Effector memory CD8-positive, alpha-beta T cell (primary cell): ENCODE results near the gene TRIM14.
"Not testable (repeated sequence)": the region's sequence is repeated elsewhere in the genome, so short reads cannot be mapped to it uniquely, and the experiment has no call there.

Experiments used
- ATAC-seq: fragments of 150-1000 bp; cut with Tn5 transposase; replicated peaks from 2 replicates; pipeline ENCODE4 v1.10.0; 2021; ENCODE audit warnings: mild to moderate bottlenecking, moderate library complexity
- DNase-seq, 3 experiments: peaks; one replicate each; pipeline ENCODE4 v3.0.0; 2021
- H3K27ac Mint-ChIP-seq, 2 donors: one replicate each; pipeline ENCODE4 v1.8.0; 2022; ENCODE audit warnings: mild to moderate bottlenecking in 2 of 2, mixed read lengths in 2 of 2, moderate library complexity in 2 of 2
- H3K27me3 Mint-ChIP-seq, 2 donors: one replicate each; pipeline ENCODE4 v1.8.0; 2022; ENCODE audit warnings: mixed read lengths in 2 of 2
- H3K36me3 Mint-ChIP-seq: one replicate; pipeline ENCODE4 v1.8.0; 2022; ENCODE audit warnings: mild to moderate bottlenecking, moderate library complexity, mixed read lengths; ENCODE audit not compliant: insufficient read depth
- H3K4me1 Mint-ChIP-seq, 2 donors: one replicate each; pipeline ENCODE4 v1.8.0; 2022; ENCODE audit warnings: low read depth in 2 of 2, mixed read lengths in 2 of 2
- H3K4me3 Mint-ChIP-seq, 2 donors: one replicate each; pipeline ENCODE4 v1.8.0; 2022; ENCODE audit warnings: mild to moderate bottlenecking in 2 of 2, mixed read lengths in 2 of 2, moderate library complexity in 2 of 2
- H3K9me3 Mint-ChIP-seq, 2 donors: one replicate each; pipeline ENCODE4 v1.8.0; 2022; ENCODE audit warnings: mixed read lengths in 2 of 2

Gene TRIM14

DNA sequence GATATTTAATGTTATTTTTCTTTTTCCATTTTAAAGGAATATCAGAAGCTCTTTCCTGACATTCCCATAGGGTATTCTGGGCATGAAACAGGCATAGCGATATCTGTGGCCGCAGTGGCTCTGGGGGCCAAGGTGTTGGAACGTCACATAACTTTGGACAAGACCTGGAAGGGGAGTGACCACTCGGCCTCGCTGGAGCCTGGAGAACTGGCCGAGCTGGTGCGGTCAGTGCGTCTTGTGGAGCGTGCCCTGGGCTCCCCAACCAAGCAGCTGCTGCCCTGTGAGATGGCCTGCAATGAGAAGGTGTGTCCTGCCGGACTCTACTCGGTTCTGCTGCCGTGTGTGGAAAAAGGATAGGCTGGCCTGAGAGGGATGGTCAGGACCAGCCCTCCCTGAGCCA lies 38.2 kb downstream of the TRIM14 start:
- no peak for DNase-seq
- H3K4me1 Mint-ChIP-seq = peaks cover 4 to 21% of the 10 kb centered on the region in 2 donors

DNA sequence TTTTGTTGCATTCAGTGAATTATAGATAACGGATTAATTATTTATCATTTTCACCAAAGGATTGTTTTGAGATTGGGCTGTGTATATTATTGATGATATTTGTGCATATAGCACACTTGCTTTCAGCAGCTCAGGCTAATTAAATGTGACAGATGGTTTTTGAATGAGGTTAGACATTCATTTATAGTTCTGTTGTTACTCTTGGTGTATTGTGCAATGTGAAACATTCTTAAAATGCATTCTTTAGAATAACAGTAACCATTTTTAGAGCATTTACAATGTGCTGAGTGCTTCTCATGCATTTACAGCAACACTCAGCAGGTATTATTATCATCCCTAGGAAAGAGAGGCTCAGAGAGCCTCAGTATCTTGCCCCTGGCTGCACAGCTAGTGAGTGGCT lies 38.7 kb downstream of the TRIM14 start:
- H3K27me3 Mint-ChIP-seq = no peaks in the 10 kb centered on the region
- H3K27ac Mint-ChIP-seq = no peak overlapping the region
- peaks cover 9 to 25% of the 10 kb centered on the region in 2 donors for H3K4me1 Mint-ChIP-seq
- peaks cover 63% of the 10 kb centered on the region for H3K36me3 Mint-ChIP-seq
- no peak for ATAC-seq
- no peak for DNase-seq
- no peak overlapping the region for H3K4me3 Mint-ChIP-seq
- no peaks in the 10 kb centered on the region for H3K9me3 Mint-ChIP-seq

More for the DNA sequence above, 38.2 kb downstream of the TRIM14 start:
- ATAC-seq = no peak
- Mint-ChIP-seq H3K27me3 (no peaks in the 10 kb centered on the region), H3K9me3 (no peaks in the 10 kb centered on the region), H3K36me3 (peaks cover 63% of the 10 kb centered on the region), H3K27ac (peak overlapping the region; percentile 38 to 81), H3K4me3 (no peak overlapping the region)

DNA sequence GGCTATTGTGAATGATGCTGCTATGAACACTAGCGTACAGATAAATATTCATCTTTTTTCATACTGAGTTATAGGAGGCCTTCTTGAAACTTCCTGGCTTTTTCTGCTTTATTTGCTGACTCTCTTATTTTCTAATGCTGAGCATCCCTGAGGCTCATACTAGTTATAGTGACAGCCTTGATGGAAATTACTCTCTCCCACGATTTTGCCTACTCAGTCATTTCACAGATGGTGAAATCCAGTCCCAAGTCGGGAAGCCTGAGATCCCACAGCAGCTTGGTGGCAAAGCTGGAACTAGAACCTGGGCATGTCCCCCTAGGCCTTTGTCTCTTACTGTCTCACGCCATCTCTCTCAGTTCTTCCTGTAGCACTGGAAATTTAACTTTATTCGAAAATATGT lies 40.1 kb downstream of the TRIM14 start:
- ATAC-seq (no peak), DNase-seq (no peak)
- peak overlapping the region; percentile 5 to 41 for H3K27ac Mint-ChIP-seq
- peaks cover 66% of the 10 kb centered on the region for H3K36me3 Mint-ChIP-seq
- H3K9me3 Mint-ChIP-seq = no peaks in the 10 kb centered on the region
- H3K4me1 Mint-ChIP-seq = peaks cover 21 to 29% of the 10 kb centered on the region in 2 donors
- no peak overlapping the region for H3K4me3 Mint-ChIP-seq
- no peaks in the 10 kb centered on the region for H3K27me3 Mint-ChIP-seq

DNA sequence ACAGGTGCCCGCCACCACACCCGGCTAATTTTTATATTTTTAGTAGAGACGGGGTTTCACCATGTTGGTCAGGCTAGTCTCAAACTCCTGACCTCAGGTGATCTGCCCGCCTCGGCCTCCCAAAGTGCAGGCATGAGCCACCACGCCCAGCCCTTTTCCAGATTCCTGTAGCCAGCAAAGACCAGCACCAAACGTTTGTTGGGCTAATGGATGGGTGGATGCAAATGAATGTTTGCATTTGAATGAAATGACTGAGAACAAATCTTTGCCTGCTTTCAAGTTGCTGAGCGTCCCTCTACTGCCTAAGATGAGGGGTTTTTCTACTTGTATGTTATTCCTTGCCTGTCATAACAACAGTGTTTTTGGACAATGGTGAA lies 42.5 kb downstream of the TRIM14 start:
- H3K9me3 Mint-ChIP-seq, H3K4me3 Mint-ChIP-seq, H3K27me3 Mint-ChIP-seq, ATAC-seq, DNase-seq: not testable (repeated sequence)
- Mint-ChIP-seq H3K4me1 (peaks cover 21 to 22% of the 10 kb centered on the region in 2 donors), H3K27ac (peak overlapping the region; percentile 85 to 93), H3K36me3 (peaks cover 59% of the 10 kb centered on the region)

DNA sequence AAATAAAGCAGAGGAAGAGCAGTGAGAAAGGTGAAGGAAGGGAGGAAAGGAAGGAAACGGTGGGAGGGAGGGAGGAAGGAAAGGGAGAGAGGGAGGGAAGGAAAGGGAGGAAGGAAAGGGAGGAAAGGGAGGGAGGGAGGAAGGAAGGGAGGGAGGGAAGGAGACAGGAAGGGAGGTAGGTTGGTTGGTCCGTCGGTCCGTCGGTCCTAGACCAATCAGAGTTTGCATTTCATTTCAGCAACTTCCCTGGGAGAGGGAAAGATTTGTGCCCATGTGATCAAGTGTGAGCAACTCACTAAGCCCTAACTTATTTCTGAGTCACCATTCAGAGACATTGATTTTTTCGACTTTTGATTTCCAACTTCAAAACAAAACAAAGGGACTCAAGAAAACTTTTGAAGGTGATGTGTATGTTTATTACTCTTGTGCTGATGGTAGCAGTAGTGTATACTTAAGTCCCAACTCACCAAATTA lies 43.7 kb downstream of the TRIM14 start:
- H3K36me3 Mint-ChIP-seq = peaks cover 52% of the 10 kb centered on the region
- DNase-seq = no peak
- peaks cover 20 to 21% of the 10 kb centered on the region in 2 donors for H3K4me1 Mint-ChIP-seq
- peak overlapping the region; percentile 85 to 93 for H3K27ac Mint-ChIP-seq
- H3K4me3 Mint-ChIP-seq = peak overlapping the region; percentile 33 to 55
- no peaks in the 10 kb centered on the region for H3K27me3 Mint-ChIP-seq
- peak; percentile 36 for ATAC-seq
- H3K9me3 Mint-ChIP-seq = no peaks in the 10 kb centered on the region

DNA sequence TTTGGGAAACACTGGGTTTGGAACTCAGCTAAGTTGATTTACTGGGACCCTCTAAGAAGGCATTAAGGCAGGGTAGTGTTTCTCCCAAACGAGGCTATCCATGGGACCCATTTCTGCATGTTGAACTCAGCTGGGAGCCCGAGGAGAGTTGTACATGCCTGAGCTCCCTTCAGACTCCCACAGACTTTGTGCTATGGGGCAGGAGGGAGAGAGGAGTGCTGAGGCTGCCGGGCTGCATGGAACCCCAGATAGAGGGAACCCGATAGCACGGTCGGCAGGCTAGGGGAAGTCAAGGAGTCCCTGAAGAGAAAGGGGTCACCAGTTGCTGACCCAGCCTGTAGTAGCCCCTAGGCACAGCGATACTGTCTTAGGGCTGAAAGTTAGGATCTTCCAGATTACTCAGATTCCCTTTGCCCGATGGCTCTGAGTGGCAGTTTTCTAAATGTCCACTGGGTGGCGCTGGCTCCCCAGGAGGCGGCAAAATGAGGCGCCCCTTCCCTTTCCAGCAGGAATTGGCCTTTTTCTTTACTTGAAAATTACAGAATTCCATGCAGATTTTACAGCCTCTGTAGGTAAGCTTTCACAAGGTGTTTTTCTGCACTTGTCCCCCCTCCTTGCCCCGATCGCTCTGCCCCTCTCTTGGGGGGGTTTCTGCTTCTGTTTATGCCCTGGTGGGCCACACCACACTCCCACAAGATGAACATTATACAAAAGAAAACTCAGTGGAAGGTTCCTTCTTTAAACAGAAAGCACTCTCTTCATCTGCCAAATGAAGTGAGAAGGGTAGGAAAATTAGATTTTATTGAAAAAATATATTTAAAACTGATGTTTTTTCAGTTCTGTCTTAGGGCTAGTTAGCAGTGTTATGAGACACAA lies 44.7 kb downstream of the TRIM14 start:
- Mint-ChIP-seq H3K9me3 (no peaks in the 10 kb centered on the region), H3K27me3 (no peaks in the 10 kb centered on the region), H3K4me3 (peak overlapping the region; percentile 33 to 55), H3K4me1 (peaks cover 21 to 23% of the 10 kb centered on the region in 2 donors), H3K36me3 (peaks cover 45% of the 10 kb centered on the region), H3K27ac (peak overlapping the region; percentile 85 to 93)
- peak; percentile 65 to 74 (median 66) for DNase-seq
- ATAC-seq = peak; percentile 40

DNA sequence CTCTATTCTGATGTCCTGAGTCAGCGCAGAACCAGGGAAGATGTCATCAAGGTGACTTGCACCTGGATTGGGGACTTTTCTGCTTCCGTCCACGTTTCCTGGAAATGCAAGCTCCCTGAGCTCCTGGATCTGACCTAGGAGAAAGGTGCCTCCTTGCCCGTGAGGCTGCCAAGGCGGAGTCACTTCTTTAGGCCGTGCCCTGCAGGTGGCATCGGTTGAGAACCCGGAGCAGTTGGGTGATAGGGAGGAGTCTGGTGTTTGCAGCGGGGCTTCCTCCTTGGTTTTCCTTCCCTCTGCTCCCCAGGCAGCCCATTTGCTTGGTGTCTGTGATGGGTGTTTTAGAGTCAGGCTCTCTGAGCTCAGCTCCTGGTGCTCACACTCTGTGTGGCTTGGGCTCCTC lies 47.3 kb downstream of the TRIM14 start:
- H3K9me3 Mint-ChIP-seq = no peaks in the 10 kb centered on the region
- peaks cover 31% of the 10 kb centered on the region for H3K36me3 Mint-ChIP-seq
- H3K27me3 Mint-ChIP-seq = no peaks in the 10 kb centered on the region
- no peak overlapping the region for H3K27ac Mint-ChIP-seq
- H3K4me1 Mint-ChIP-seq = peaks cover 17 to 21% of the 10 kb centered on the region in 2 donors
- H3K4me3 Mint-ChIP-seq = no peak overlapping the region
- DNase-seq = no peak
- no peak for ATAC-seq

DNA sequence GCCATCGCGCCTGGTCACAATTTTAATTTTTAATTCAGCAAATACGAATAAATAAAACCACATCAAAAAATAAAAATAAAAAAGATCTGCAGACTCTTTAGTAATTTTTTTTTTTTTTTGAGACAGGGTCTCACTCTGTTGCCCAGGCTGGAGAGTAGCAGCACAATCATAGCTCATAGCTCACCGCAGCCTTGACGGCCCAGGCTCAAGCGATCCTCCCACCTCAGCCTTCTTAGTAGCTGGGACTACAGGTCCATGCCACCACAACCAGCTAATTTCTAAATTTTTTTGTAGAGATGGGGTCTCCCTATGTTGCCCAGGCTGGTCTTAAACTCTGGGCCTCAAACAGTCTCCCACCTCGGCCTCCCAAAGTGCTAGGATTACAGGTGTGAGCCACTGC lies 48.3 kb downstream of the TRIM14 start:
- Mint-ChIP-seq H3K36me3 (peaks cover 34% of the 10 kb centered on the region), H3K4me1 (peaks cover 16% of the 10 kb centered on the region in 2 donors), H3K4me3 (no peak overlapping the region), H3K9me3 (no peaks in the 10 kb centered on the region), H3K27ac (no peak overlapping the region), H3K27me3 (no peaks in the 10 kb centered on the region)
- ATAC-seq (no peak), DNase-seq (no peak)

DNA sequence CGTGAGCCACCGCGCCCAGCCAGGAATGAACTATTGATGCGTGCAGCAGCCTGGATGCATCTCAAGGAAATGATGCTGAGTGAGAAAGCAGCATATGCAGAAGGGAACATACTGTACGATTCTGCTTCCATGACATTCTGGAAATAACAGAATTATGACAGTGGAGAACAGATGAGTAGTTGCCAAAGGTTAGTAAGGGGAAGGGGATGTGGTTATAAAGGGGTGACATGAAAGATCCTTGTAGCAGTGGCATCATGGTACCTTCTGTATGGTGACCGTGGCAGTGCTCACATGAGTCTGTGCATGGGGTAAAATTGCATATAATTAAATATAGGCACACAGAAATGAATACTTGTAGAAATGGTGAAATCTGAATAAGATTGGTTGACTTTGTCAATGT lies 49.5 kb downstream of the TRIM14 start:
- ATAC-seq = no peak
- peaks cover 4 to 6% of the 10 kb centered on the region in 2 donors for H3K4me1 Mint-ChIP-seq
- DNase-seq = no peak
- H3K27me3 Mint-ChIP-seq = no peaks in the 10 kb centered on the region
- H3K36me3 Mint-ChIP-seq = peaks cover 42% of the 10 kb centered on the region
- H3K27ac Mint-ChIP-seq = no peak overlapping the region
- no peak overlapping the region for H3K4me3 Mint-ChIP-seq
- no peaks in the 10 kb centered on the region for H3K9me3 Mint-ChIP-seq

DNA sequence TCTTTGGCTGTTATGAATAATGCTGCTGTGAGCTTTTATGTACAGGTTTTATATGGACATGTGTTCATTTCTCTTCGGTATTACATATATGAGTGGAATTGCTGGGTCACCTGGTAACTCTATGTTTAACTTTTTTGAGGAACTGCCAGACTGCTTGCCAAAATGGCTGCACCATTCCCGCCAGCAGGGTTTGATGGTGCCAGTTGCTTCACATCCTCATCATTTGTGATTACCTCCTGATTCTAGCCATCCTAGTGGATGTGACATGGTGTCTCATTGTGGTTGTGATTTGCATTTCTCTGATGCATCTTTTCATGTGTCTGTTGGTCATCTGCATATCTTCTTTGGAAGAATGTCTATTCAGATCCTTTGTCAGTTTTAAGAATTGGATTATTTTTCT lies 51.8 kb downstream of the TRIM14 start:
- H3K27ac Mint-ChIP-seq = no peak overlapping the region
- no peaks in the 10 kb centered on the region for H3K27me3 Mint-ChIP-seq
- DNase-seq (no peak), ATAC-seq (no peak)
- H3K4me1 Mint-ChIP-seq = peaks cover 0 to 5% of the 10 kb centered on the region in 2 donors
- no peak overlapping the region for H3K4me3 Mint-ChIP-seq
- H3K36me3 Mint-ChIP-seq = peaks cover 50% of the 10 kb centered on the region
- H3K9me3 Mint-ChIP-seq = no peaks in the 10 kb centered on the region

DNA sequence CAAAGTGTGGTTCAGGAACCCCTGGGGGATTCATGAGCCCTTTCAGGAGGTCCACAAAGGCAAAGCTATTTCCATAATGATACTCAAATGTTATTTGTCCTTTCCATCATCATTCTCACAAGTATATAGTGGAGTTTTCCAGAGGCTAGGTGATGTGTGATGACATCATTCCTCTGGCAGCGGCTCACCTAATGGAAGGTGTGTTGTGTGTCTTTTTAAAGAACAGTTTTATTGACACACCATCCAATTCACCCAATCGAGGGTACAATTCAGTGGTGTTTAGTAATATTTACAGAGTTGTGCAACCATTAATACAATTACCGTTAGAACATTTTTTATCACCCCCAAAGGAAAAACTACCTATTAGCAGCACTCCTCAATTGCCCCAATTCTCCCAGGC lies 52.8 kb downstream of the TRIM14 start:
- H3K27me3 Mint-ChIP-seq = no peaks in the 10 kb centered on the region
- no peak for ATAC-seq
- peaks cover 54% of the 10 kb centered on the region for H3K36me3 Mint-ChIP-seq
- DNase-seq = no peak
- no peaks in the 10 kb centered on the region for H3K9me3 Mint-ChIP-seq
- H3K4me1 Mint-ChIP-seq = peaks cover 0 to 5% of the 10 kb centered on the region in 2 donors
- no peak overlapping the region for H3K27ac Mint-ChIP-seq
- no peak overlapping the region for H3K4me3 Mint-ChIP-seq

DNA sequence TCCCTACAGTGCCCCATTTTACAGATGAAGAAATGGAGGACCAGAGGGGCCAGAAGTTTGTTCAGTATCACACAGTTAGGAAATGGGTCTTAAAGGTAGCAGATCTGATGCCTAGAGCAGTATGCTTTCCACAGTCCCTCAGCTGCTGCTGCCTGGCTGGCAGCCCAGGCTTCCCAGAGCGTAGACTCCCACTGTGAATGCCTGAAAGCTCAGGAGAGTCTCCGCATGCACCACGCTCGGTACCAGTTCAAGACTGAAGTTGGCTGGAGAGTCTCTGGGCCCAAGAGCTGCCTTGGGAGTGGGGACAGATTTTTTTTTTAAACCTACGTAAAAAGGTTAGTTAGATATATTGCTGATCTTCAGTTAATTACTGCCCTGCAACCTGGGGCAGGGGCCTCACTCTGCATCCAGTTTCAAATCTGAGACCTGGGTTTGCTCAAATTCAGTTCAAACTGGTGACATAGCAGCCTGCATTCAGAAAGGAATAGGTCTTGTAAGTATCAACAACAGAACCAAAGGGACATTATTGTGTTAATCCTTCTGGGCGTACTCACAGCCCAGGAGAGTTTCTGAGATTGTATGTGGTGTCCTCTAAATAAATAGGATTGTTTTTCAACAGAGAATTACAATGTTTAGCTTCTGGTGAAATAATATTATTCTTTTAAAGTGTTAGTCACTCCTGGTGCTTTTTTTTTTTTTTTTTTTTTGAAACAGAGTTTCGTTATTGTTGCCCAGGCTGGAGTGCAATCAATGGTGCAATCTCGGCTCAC lies 54.2 kb downstream of the TRIM14 start:
- H3K9me3 Mint-ChIP-seq = no peaks in the 10 kb centered on the region
- H3K4me3 Mint-ChIP-seq = no peak overlapping the region
- H3K27ac Mint-ChIP-seq = peak overlapping the region; percentile 17 to 18
- DNase-seq (no peak), ATAC-seq (no peak)
- H3K36me3 Mint-ChIP-seq = peaks cover 61% of the 10 kb centered on the region
- no peaks in the 10 kb centered on the region for H3K27me3 Mint-ChIP-seq
- H3K4me1 Mint-ChIP-seq = peaks cover 3 to 6% of the 10 kb centered on the region in 2 donors

DNA sequence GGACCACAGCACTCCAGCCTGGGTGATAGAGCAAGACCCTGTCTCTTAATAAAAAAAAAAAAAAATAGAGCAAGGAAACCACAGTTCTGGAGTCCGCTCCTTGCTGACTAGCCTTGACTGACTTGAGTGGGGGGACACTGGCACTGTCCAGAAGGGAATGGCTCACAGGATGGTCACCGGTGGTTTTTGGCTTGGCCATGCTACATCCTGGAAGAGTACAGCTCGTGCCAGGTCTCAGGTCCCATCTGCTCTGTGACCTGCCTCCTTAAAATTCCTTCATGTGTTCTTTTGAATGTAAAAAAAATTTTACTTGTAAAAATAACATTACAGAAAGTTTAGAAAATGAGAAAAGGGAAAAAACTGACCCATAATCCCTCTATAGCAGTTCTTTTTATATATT lies 56.9 kb downstream of the TRIM14 start:
- peaks cover 57% of the 10 kb centered on the region for H3K36me3 Mint-ChIP-seq
- no peak overlapping the region for H3K4me3 Mint-ChIP-seq
- H3K4me1 Mint-ChIP-seq = peaks cover 5 to 8% of the 10 kb centered on the region in 2 donors
- H3K27me3 Mint-ChIP-seq = no peaks in the 10 kb centered on the region
- ATAC-seq (no peak), DNase-seq (no peak)
- H3K9me3 Mint-ChIP-seq = no peaks in the 10 kb centered on the region
- peak overlapping the region in 1 of 2 donors; percentile 77 for H3K27ac Mint-ChIP-seq
